Measurements from ENCODE around the gene KCNA3.

- TF ChIP-seq CTCF (conservative IDR thresholded peaks at IDR 0.05) (no peak), ZFX (IDR thresholded peaks at IDR 0.05) (no peak)
Observed at GRCh38 chr1:110648417-110648816, 26.3 kb downstream of the KCNA3 start.

Measured in C4-2B (cell line).